HG03103 (cell line): Measurements from ENCODE around the gene HERC6.
"Not testable (repeated sequence)": the region's sequence is repeated elsewhere in the genome, so short reads cannot be mapped to it uniquely, and the experiment has no call there.

Experiments used
- ATAC-seq: cut with Tn5 transposase; IDR thresholded peaks from one replicate; pipeline ENCODE4 v1.9.1; 2021; ENCODE audit warnings: low read depth; ENCODE audit not compliant: unreplicated experiment

Gene HERC6

GRCh38 chr4:88443486-88443885 lies 64.8 kb downstream of the HERC6 start:
- no peak for ATAC-seq

- no peak for ATAC-seq
These were observed 66.6 kb downstream of the HERC6 start for GRCh38 chr4:88445252-88445651.

DNA sequence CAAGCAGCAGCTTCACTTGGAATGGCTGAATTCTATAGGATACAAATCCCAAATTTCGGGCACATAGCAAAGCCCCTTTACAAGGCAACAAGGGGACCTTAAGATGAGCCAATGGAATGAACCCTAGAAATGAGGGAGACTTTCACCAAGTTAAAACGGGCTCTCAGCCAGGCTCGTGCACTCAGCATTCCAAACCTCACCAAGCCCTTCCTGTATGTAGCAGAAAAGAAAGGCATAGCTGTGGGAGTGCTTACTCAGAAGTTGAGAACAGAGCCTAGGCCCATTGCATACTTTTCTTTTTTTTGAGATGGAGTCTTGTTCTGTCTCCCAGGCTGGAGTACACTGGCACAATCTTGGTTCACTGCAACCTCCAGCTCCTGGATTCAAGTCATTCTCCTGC lies 67.5 kb downstream of the HERC6 start:
- no peak for ATAC-seq

- ATAC-seq = no peak
These were observed 68.9 kb downstream of the HERC6 start for GRCh38 chr4:88447371-88448095.

DNA sequence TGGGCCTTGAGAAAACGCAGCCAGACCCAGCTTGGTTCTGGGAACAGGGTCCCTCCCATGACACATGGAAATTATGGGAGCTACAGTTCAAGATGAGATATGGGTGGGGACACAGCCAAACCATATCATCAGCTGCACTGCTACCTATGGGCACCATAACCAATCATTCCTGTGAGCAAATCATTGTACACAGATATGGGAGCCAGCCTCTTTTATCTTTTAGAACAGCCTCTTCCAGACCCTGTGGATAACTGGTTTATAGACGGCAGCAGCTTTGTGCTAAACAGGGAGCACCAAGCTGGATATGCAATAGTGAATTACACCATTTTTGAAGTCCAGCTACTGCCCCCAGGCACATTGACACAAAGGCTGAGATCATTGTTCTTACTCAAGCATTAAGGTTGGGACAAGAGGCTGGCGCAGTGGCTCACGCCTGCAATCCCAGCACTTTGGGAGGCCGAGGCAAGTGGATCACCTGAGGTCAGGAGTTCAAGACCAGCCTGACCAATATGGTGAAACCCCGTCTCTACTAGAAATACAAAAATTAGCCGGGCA lies 69.6 kb downstream of the HERC6 start:
- not testable (repeated sequence) for ATAC-seq

GRCh38 chr4:88448889-88449288 lies 70.2 kb downstream of the HERC6 start:
- ATAC-seq = no peak

GRCh38 chr4:88449290-88449689 lies 70.6 kb downstream of the HERC6 start:
- no peak for ATAC-seq

- no peak for ATAC-seq
These were observed 72.6 kb downstream of the HERC6 start for GRCh38 chr4:88451205-88451604.

GRCh38 chr4:88452912-88453311 lies 74.3 kb downstream of the HERC6 start:
- ATAC-seq = no peak

DNA sequence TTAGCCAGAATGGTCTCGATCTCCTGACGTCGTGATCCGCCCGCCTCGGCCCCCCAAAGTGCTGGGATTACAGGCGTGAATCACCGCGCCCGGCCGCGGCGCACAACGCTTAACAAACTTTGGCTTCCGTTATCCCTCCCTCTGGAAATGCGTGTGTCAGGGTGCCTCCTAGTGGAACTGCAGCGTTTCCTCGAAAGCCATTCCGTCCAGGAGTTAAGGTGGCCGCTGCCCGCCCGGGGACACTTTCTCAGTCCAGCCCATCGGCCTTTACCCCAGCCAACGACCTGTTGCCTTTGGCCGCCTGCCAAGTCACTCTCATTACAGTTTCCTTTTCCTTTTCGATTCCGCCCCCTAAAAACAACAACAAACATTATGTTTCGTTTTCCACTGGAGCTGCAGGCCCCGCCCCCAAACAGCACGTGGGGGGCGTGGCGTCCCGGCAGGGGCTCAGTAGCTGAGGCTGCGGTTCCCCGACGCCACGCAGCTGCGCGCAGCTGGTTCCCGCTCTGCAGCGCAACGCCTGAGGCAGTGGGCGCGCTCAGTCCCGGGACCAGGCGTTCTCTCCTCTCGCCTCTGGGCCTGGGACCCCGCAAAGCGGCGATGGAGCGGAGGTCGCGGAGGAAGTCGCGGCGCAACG lies 78.1 kb downstream of the HERC6 start, which contains the start of gene HERC5:
HERC5 (plus strand) TSS at position 450 of the 637 bp plus-strand sequence; CDS start at position 601, 151 bp downstream.
- ATAC-seq = peak; percentile 88

- peak; percentile 35 for ATAC-seq
These were observed 78.9 kb downstream of the HERC6 start for GRCh38 chr4:88457307-88458103.

DNA sequence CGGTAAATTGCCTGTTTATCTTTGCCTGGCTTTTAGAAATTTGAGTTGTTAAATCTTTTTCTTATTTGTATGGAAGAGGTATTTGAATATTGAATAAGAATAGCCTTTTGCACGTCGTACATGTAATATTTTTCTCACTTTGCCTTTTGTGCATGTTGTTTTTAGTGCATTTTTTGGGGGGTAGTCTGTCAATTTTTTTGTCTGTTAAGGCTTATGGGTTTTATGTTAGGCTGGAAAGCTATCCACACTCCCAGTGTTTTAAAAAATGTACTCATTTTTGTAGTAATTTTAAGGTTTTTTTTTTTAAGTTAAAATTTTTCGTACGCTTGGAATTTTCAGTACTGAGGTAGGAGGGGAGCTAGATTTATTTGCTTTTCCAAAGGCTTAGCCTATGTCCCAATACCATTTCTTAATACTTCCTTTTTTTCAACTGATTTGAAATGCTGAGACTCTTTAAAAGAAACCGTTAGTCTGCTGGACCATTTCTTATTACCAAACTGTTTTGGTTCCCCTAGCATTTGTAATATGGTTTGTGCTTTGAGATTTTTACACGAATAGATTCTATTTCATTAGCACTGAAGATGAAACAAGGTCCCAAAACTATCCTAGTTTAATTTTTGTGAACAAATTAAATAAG lies 79.6 kb downstream of the HERC6 start:
- ATAC-seq = no peak

GRCh38 chr4:88465653-88466192 lies 87.1 kb downstream of the HERC6 start:
- ATAC-seq = no peak

DNA sequence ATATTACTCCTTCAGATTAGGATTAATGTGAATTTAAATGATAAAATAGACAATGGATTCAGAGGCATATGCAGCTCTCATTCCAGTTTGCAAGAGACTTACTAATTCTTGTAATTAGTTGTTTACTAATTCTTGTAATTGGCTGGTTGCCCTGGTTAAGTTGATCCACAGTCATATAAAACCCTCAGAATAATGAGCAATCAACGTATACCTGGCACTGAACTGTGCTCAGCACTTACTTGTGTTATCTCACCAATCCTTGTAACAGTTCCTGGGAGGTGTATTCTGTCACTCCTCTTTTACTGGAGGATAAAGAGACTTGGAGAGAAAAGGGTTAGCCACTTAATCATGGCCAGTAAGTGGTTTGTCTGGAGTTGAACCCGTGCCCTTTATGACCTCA lies 88.7 kb downstream of the HERC6 start:
- no peak for ATAC-seq

- ATAC-seq = no peak
These were observed 98.7 kb downstream of the HERC6 start for GRCh38 chr4:88477229-88477860.

GRCh38 chr4:88478247-88478646 lies 99.6 kb downstream of the HERC6 start:
- no peak for ATAC-seq

DNA sequence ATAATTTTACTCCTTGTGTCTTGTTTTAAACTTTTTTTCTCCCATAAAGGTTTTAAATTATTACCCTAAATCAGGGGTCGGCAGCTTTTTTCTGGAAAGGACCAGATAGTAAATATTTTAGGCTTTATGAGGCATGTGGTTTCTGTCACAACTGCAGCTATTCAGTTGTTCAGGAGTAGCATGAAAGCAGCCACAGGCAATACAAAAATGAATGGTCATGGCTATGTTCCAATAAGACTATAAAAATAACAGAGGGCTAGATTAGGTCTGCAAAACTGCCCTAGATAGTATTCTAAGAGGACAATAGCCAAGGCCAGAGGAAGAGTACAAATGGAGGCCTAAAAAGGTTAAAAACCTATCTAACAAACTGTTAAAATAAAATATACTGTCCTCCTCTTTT lies 102.9 kb downstream of the HERC6 start:
- ATAC-seq = no peak

- ATAC-seq = no peak
These were observed 110.6 kb downstream of the HERC6 start for GRCh38 chr4:88489100-88489761.
